OCI-LY3 (cell line): Measurements from ENCODE around the gene NAXE.
"Not testable (repeated sequence)": the region's sequence is repeated elsewhere in the genome, so short reads cannot be mapped to it uniquely, and the experiment has no call there.

ENCODE experiments used
- H2AFZ ChIP-seq: fragments of 200-600, 300-600 bp; shearing (Covaris generic); 2 replicates; pipeline ENCODE4 v1.6.0; 2014; ENCODE audit warnings: antibody characterized with exemption, low read depth, low read length
- H3K27ac ChIP-seq: fragments of 200-600, 300-600 bp; sonication (generic); 2 replicates; pipeline ENCODE4 v1.5.1; 2014; ENCODE audit warnings: mild to moderate bottlenecking, low read length, moderate library complexity, mixed read lengths
- H3K27me3 ChIP-seq: fragments of 200-600, 300-600 bp; sonication (generic); 2 replicates; pipeline ENCODE4 v1.6.1; 2014; ENCODE audit warnings: low read depth, low read length, mixed read lengths
- H3K36me3 ChIP-seq: fragments of 200-600, 300-600 bp; sonication (generic); replicated peaks from 2 replicates; pipeline ENCODE3; 2014; ENCODE audit warnings: low read depth, low read length, mixed read lengths
- H3K4me1 ChIP-seq: fragments of 300-600, 200-600 bp; sonication (generic); 2 replicates; pipeline ENCODE4 v1.6.1; 2014; ENCODE audit warnings: low read length, mixed read lengths
- H3K4me2 ChIP-seq: fragments of 200-600, 300-600 bp; sonication (generic); 2 replicates; pipeline ENCODE4 v1.6.1; 2014; ENCODE audit warnings: low read length, mixed read lengths
- H3K4me3 ChIP-seq: fragments of 300-600, 200-600 bp; sonication (generic); 2 replicates; pipeline ENCODE4 v1.5.1; 2014; ENCODE audit warnings: antibody characterized with exemption, mild to moderate bottlenecking, low read length, moderate library complexity
- H3K79me2 ChIP-seq: fragments of 300-600, 200-600 bp; shearing (Covaris generic); 2 replicates; pipeline ENCODE4 v1.6.1; 2014; ENCODE audit warnings: mild to moderate bottlenecking, low read length, mixed read lengths
- H3K9ac ChIP-seq: fragments of 300-600, 200-600 bp; shearing (Covaris generic); 2 replicates; pipeline ENCODE4 v1.6.0; 2014; ENCODE audit warnings: mild to moderate bottlenecking, low read length, moderate library complexity
- H3K9me3 ChIP-seq: fragments of 200-600, 300-600 bp; shearing (Covaris generic); 2 replicates; pipeline ENCODE4 v1.6.1; 2014; ENCODE audit warnings: low read length, mixed read lengths; ENCODE audit not compliant: insufficient read depth
- H4K20me1 ChIP-seq: fragments of 200-600, 300-600 bp; sonication (generic); 2 replicates; pipeline ENCODE4 v1.6.1; 2016; ENCODE audit warnings: low read length, mixed read lengths; ENCODE audit not compliant: insufficient read depth
- EZH2phosphoT487 ChIP-seq: fragments of 200-600 bp; shearing (Covaris generic); IDR thresholded peaks from 2 replicates; pipeline ENCODE4 v1.6.1; 2018; ENCODE audit warnings: antibody characterized with exemption, mixed run types, low read depth
- TF ChIP-seq, protein P1 (sequence below): fragments of 200-600, 300-600 bp; sonication (generic); IDR thresholded peaks from 2 replicates; pipeline ENCODE4 v1.5.1; 2014; ENCODE audit warnings: antibody characterized with exemption, low read length, low read depth

The NAXE gene

DNA sequence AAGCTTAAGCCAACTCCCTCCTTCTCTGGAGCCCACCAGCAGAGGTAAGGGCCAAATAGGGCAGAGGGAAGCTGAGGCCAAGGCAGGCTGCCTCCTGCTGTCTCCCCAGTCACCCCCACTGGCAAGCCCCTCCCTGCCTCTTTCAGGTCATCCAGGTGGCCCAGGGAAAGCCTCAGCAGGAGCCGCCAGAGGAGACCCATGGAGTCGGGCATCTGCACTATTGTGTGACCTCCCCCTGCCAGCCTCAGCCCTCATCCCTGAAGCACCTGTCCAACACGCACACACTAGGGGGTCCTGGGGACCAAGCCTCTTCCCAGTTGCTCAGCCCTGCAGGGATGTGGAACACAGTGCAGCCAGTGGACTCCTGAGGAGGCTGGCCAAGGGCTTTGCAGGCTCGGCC lies 5.3 kb upstream of the NAXE start:
- Histone ChIP-seq H3K9me3 (no peaks in the 10 kb centered on the region), H3K4me1 (peaks cover 14% of the 10 kb centered on the region), H3K79me2 (no peaks in the 10 kb centered on the region), H2AFZ (no peak overlapping the region), H3K27me3 (no peaks in the 10 kb centered on the region), H4K20me1 (no peaks in the 10 kb centered on the region), H3K4me2 (no peak overlapping the region), H3K36me3 (no peaks in the 10 kb centered on the region), H3K9ac (no peak overlapping the region), H3K4me3 (no peak overlapping the region), H3K27ac (no peak overlapping the region)
- TF ChIP-seq EZH2phosphoT487 = no peak
- TF ChIP-seq, protein P1, sequence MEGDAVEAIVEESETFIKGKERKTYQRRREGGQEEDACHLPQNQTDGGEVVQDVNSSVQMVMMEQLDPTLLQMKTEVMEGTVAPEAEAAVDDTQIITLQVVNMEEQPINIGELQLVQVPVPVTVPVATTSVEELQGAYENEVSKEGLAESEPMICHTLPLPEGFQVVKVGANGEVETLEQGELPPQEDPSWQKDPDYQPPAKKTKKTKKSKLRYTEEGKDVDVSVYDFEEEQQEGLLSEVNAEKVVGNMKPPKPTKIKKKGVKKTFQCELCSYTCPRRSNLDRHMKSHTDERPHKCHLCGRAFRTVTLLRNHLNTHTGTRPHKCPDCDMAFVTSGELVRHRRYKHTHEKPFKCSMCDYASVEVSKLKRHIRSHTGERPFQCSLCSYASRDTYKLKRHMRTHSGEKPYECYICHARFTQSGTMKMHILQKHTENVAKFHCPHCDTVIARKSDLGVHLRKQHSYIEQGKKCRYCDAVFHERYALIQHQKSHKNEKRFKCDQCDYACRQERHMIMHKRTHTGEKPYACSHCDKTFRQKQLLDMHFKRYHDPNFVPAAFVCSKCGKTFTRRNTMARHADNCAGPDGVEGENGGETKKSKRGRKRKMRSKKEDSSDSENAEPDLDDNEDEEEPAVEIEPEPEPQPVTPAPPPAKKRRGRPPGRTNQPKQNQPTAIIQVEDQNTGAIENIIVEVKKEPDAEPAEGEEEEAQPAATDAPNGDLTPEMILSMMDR = no peak

DNA sequence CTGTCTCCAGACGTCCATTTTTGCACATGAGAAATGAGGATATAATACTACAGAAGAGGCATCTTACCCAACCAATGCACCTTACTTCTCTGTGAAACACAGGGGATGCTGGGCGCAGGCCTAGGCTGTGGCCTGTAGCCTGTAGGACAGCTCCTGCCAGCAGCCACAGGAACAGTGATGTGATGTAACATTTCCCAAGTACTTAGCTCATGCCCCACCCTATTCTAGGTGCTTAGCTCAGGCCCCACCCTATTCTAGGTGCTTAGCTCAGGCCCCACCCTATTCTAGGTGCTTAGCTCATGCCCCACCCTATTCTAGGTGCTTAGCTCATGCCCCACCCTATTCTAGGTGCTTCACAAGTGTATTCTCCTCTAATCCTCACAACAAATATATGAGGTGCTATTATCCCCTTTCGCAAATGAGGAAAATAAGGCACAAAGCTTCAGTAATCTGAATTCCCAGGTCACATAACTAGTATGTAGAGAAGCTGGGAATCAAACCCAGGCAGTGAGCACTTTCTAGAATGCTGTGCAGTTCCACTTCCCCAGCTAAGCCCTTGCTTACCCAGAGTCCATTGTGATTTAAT lies 4.6 kb upstream of the NAXE start:
- H3K4me2 ChIP-seq = no peak overlapping the region
- peaks cover 4% of the 10 kb centered on the region for H3K79me2 ChIP-seq
- no peak overlapping the region for H3K27ac ChIP-seq
- no peaks in the 10 kb centered on the region for H4K20me1 ChIP-seq
- H2AFZ ChIP-seq = no peak overlapping the region
- H3K4me1 ChIP-seq = peaks cover 14% of the 10 kb centered on the region
- no peak overlapping the region for H3K4me3 ChIP-seq
- no peaks in the 10 kb centered on the region for H3K9me3 ChIP-seq
- no peaks in the 10 kb centered on the region for H3K36me3 ChIP-seq
- no peaks in the 10 kb centered on the region for H3K27me3 ChIP-seq
- H3K9ac ChIP-seq = no peak overlapping the region
- TF ChIP-seq, protein P1 = no peak
- no peak for TF ChIP-seq EZH2phosphoT487

DNA sequence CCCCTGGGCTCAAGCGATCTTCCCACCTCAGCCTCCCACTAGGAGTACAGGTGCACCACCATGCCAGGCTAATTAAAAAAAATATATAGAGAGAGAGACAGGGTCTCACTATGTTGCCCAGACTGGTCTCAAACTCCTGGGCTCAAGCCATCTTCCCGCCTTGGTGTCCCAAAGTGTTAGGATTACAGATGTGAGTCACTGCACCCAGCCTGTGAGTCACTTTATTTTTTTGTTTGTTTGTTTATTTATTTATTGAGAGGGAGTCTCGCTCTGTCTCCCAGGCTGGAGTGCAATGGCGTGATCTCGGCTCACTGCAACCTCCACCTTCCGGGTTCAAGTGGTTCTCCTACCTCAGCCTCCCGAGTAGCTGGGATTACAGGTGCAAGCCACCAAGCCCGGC lies 3.6 kb upstream of the NAXE start:
- not testable (repeated sequence) for H3K36me3 ChIP-seq, H4K20me1 ChIP-seq, H2AFZ ChIP-seq, H3K4me3 ChIP-seq, H3K9ac ChIP-seq, H3K4me2 ChIP-seq, H3K9me3 ChIP-seq, H3K27ac ChIP-seq, H3K27me3 ChIP-seq
- H3K79me2 ChIP-seq = peaks cover 13% of the 10 kb centered on the region
- H3K4me1 ChIP-seq = peaks cover 22% of the 10 kb centered on the region

DNA sequence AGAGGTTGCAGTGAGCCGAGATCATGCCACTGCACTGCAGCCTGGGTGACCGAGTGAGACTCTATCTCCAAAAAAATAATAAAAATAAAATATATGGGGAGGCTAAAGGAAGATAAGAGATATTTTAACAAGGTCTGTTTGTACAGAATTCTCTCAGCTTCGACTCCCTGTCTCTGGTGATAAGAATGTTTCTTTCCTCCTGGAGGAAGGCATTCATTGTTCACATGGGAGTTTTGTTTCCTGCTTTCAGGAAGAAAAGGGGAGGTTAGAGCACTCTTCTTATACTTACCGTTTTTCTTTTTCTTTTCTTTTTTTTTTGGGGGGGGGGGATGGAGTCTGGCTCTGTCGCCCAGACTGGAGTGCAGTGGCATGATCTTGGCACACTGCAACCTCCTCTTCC lies 2.0 kb upstream of the NAXE start:
- H3K9me3 ChIP-seq = no peaks in the 10 kb centered on the region
- peaks cover 20% of the 10 kb centered on the region for H3K36me3 ChIP-seq
- no peak overlapping the region for H3K27ac ChIP-seq
- H3K4me2 ChIP-seq = no peak overlapping the region
- no peaks in the 10 kb centered on the region for H3K27me3 ChIP-seq
- H3K79me2 ChIP-seq = peaks cover 18% of the 10 kb centered on the region
- H3K9ac ChIP-seq = no peak overlapping the region
- TF ChIP-seq, protein P1 = no peak
- no peak for TF ChIP-seq EZH2phosphoT487
- no peak overlapping the region for H3K4me3 ChIP-seq
- H3K4me1 ChIP-seq = peaks cover 19% of the 10 kb centered on the region
- no peak overlapping the region for H2AFZ ChIP-seq
- H4K20me1 ChIP-seq = no peaks in the 10 kb centered on the region
